ENCODE measurements around the gene PLPPR1. TPM values are rescaled to one million over a fixed set of nuclear protein-coding genes. Genes with fewer than 3 reads are reported as not detected.
"Not testable (repeated sequence)": the region's sequence is repeated elsewhere in the genome, so short reads cannot be mapped to it uniquely, and the experiment has no call there.

Gene PLPPR1
- total RNA-seq, 1 donor from 2014 or later: not detected

GRCh38 chr9:101325053-101325452, 296.5 kb downstream of the PLPPR1 start:
- intact Hi-C loops (cut with DNase I): no loop called here
- no peak for DNase-seq (ENCODE audit: low spot score)

- intact Hi-C loops (cut with DNase I): no loop called here
- no peak for DNase-seq (ENCODE audit: low spot score)
Observed at GRCh38 chr9:101326035-101326434, 297.5 kb downstream of the PLPPR1 start.

GRCh38 chr9:101326501-101326900, 298.0 kb downstream of the PLPPR1 start:
- intact Hi-C loops (cut with DNase I): no loop called here
- no peak for DNase-seq (ENCODE audit: low spot score)

GRCh38 chr9:101327422-101327909, 298.9 kb downstream of the PLPPR1 start:
- intact Hi-C loops (cut with DNase I); DNase-seq (ENCODE audit: low spot score): not testable (repeated sequence)

GRCh38 chr9:101332362-101332761, 303.8 kb downstream of the PLPPR1 start:
- intact Hi-C loops (cut with DNase I): no loop called here
- DNase-seq (ENCODE audit: low spot score): no peak

GRCh38 chr9:101333490-101333889, 305.0 kb downstream of the PLPPR1 start:
- intact Hi-C loops (cut with DNase I): no loop called here
- DNase-seq (ENCODE audit: low spot score): no peak

- no peak for DNase-seq (ENCODE audit: low spot score)
Observed at GRCh38 chr9:101333926-101334702, 305.6 kb downstream of the PLPPR1 start.

GRCh38 chr9:101336091-101336490, 307.6 kb downstream of the PLPPR1 start:
- no peak for DNase-seq (ENCODE audit: low spot score)
- intact Hi-C loops (cut with DNase I): no loop called here

More at GRCh38 chr9:101333926-101334702, 305.6 kb downstream of the PLPPR1 start:
- intact Hi-C loops (cut with DNase I): no loop called here

- DNase-seq (ENCODE audit: low spot score): no peak
- intact Hi-C loops (cut with DNase I): no loop called here
Observed at GRCh38 chr9:101337237-101337636, 308.7 kb downstream of the PLPPR1 start.

GRCh38 chr9:101341958-101342357, 313.4 kb downstream of the PLPPR1 start:
- DNase-seq (ENCODE audit: low spot score): no peak

GRCh38 chr9:101342595-101342994, 314.1 kb downstream of the PLPPR1 start:
- intact Hi-C loops (cut with DNase I): no loop called here
- no peak for DNase-seq (ENCODE audit: low spot score)

More at GRCh38 chr9:101341958-101342357, 313.4 kb downstream of the PLPPR1 start:
- intact Hi-C loops (cut with DNase I): no loop called here

- DNase-seq (ENCODE audit: low spot score): no peak
Observed at GRCh38 chr9:101350285-101350684, 321.8 kb downstream of the PLPPR1 start.

GRCh38 chr9:101352892-101353463, 324.5 kb downstream of the PLPPR1 start:
- DNase-seq (ENCODE audit: low spot score): no peak
- intact Hi-C loops (cut with DNase I): no loop called here

More at GRCh38 chr9:101350285-101350684, 321.8 kb downstream of the PLPPR1 start:
- intact Hi-C loops (cut with DNase I): no loop called here

- DNase-seq (ENCODE audit: low spot score): no peak
- intact Hi-C loops (cut with DNase I): no loop called here
Observed at GRCh38 chr9:101353683-101354082, 325.2 kb downstream of the PLPPR1 start.

GRCh38 chr9:101354143-101354764, 325.7 kb downstream of the PLPPR1 start:
- intact Hi-C loops (cut with DNase I): no loop called here
- DNase-seq (ENCODE audit: low spot score): no peak

- DNase-seq (ENCODE audit: low spot score): no peak
- intact Hi-C loops (cut with DNase I): no loop called here
Observed at GRCh38 chr9:101354765-101355708, 326.5 kb downstream of the PLPPR1 start.

- intact Hi-C loops (cut with DNase I): no loop called here
- DNase-seq (ENCODE audit: low spot score): no peak
Observed at GRCh38 chr9:101356619-101357018, 328.1 kb downstream of the PLPPR1 start.

GRCh38 chr9:101359679-101360078, 331.2 kb downstream of the PLPPR1 start:
- DNase-seq (ENCODE audit: low spot score): no peak
- intact Hi-C loops (cut with DNase I): no loop called here

GRCh38 chr9:101360647-101361046, 332.1 kb downstream of the PLPPR1 start:
- DNase-seq (ENCODE audit: low spot score): no peak
- intact Hi-C loops (cut with DNase I): no loop called here

Data from cardiac septum (tissue), 1 donor.